GM18861 (cell line): ENCODE data around the gene TIGD3.

ENCODE experiments used
- ATAC-seq: cut with Tn5 transposase; IDR thresholded peaks from one replicate; pipeline ENCODE4 v1.9.1; 2021; ENCODE audit not compliant: unreplicated experiment

TIGD3 gene, protein sequence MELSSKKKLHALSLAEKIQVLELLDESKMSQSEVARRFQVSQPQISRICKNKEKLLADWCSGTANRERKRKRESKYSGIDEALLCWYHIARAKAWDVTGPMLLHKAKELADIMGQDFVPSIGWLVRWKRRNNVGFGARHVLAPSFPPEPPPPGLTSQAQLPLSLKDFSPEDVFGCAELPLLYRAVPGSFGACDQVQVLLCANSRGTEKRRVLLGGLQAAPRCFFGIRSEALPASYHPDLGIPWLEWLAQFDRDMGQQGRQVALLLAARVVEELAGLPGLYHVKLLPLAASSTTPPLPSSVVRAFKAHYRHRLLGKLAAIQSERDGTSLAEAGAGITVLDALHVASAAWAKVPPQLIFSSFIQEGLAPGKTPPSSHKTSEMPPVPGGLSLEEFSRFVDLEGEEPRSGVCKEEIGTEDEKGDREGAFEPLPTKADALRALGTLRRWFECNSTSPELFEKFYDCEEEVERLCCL

DNA sequence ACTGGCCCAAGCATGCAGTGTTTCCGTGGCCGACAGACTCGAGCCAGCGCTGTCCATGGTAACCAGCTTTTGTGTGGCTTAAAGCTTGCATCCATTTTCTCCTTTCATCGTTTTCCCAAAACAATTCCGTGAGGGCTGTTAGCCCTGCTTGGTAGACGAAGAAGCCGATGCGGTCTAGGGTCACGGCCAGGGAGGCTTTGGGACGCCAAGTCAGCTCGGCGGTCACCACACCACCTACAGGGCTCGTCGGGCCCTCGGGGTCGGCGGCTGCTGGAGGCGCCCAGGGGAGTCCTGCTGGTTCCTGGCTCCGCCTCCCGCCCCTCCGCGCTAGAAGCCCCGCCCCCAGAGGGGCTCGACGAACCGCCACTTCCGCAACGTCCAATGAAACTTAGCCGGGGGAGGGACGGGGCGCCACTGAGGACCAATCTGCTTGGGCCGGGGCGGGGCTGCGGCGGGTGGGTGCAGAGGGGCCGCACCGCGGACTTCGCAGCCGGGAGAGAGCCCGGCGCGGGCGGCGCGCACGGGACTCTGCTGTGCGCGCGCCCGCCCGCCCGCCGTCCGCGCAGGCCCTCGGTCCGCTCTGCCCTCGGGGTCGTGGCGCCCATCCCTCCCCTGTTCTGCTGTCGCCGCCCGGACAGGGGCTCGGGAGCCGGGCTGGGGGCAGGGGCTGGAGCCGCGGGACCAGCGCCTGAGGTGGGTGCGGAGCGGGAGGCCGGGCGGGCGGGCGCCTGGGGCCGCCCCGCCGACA lies at the start of gene TIGD3:
TSS of gene TIGD3 (plus strand) at position 487 of the 748 bp plus-strand sequence. CDS start 1,058 bp downstream, outside the sequence.
- ATAC-seq: peak; percentile 59

DNA sequence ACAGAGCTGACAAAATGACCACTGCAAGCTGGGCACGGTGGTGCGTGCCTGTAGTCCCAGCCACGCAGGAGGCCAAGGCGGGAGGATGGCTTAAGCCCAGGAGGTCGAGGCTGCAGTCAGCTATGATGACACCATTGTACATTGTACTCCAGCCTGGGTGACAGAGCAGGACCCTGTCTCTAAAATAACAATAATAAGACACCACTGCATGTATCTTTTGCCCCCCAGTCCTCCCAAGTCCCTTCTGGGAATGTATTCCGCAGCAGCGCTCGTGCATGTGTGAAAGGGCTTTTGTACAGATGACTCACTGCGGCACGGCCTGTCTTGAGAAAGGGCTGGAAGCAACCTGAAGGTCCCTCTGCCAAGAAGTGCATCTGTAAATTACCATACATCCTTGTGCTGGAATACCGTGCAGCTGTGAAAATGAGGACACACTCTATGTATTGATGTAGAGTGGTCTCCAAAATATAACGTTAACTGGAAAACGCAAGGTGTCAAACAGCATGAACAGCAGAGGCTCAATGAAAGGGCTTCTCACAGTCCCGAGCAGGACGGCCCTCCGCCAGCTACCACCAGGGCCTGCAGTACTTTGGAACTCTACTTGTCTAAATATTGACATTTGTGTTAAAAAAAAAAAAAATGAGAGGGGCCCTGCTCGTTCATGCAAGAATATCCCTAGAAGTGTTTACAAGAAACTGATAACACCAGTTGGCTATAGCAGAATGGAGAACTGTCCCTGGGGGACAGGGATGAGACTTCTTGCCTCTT lies 48.9 kb upstream of the TIGD3 start:
- ATAC-seq: no peak

DNA sequence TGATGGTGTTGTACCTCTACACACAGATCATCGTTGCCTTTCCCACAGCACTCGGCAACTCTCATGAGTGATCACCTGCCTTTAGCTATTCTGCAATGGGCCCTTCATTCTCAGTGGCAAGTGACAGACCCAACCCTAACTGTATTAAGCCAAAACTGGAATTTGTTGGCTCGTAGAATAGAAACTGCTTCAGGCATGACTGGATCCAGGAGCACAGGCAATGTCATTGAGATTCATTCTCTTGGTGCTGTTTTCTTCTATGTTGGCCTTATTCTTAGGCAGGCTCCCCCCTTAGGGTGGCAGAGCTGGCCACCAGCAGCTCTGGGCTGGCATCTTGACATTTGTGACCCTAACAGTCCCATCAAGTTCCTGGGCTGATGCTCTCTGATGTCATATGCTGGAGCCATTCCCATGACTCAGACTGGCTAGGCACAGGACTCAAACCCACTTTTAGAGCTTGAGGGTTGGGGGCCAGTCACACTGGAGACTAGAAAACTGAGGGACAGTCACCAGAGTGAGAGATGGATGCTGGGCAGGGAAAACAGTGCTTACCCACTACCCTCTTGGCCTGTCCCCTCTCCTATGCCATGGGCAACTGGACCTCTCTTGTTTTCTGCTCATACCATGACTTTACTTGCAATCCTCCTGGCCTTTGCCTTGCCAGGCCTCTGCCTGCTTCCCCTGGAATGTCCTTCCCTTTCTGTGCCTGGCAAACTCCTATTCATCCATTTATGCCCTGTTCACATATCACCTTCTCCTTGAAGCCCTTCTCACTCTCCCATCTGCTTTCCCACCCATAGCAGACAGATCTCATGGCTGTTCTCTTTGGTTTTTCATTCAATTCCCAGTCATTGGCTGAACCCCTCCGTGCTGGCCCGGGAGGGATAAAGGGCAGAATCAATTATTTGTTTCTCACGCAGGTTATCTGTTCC lies 47.0 kb upstream of the TIGD3 start:
- ATAC-seq: no peak

DNA sequence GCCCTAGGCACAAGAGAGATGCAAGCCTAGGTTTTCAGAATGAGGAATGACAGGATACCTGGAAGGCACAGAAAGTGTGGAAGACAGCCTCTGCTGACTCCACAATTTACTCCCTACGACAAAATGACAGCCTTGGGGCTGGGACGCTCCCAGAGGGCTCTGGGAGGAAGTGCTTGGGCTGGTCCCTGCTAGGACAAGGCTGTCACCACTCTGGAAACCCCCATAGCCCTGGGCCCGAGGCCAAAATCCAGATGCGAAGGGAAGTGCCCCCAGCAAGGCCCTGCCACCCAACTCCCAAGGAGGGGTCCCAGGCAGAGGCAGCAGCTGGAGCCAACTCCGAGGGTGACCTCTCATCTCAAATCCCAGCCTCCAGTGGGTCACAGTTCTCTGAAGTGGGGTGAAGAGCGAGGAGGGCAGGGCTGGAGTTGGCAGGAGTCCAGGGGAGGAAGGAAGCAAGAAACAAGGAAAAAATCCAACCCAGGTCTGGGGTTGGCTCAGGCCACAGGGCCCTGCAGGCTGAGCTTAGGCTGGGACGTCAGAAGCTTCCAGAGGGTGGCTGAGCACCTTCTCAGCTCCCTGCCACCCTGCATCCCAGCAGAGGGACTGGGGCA lies 46.2 kb upstream of the TIGD3 start:
- no peak for ATAC-seq

- ATAC-seq: no peak
Observed at GRCh38 chr11:65309006-65309405, 45.5 kb upstream of the TIGD3 start.

- no peak for ATAC-seq
Observed at GRCh38 chr11:65310215-65310614, 44.3 kb upstream of the TIGD3 start.

GRCh38 chr11:65310736-65311135 lies 43.8 kb upstream of the TIGD3 start:
- ATAC-seq: no peak

- no peak for ATAC-seq
Observed at GRCh38 chr11:65311170-65311678, 43.3 kb upstream of the TIGD3 start.

GRCh38 chr11:65314501-65315203 lies 39.9 kb upstream of the TIGD3 start, which contains the start of gene CDC42EP2:
TSS of gene CDC42EP2 (plus strand) at chr11:65314866. CDS start at chr11:65320899, 6,033 bp downstream.
- peak; percentile 50 for ATAC-seq

DNA sequence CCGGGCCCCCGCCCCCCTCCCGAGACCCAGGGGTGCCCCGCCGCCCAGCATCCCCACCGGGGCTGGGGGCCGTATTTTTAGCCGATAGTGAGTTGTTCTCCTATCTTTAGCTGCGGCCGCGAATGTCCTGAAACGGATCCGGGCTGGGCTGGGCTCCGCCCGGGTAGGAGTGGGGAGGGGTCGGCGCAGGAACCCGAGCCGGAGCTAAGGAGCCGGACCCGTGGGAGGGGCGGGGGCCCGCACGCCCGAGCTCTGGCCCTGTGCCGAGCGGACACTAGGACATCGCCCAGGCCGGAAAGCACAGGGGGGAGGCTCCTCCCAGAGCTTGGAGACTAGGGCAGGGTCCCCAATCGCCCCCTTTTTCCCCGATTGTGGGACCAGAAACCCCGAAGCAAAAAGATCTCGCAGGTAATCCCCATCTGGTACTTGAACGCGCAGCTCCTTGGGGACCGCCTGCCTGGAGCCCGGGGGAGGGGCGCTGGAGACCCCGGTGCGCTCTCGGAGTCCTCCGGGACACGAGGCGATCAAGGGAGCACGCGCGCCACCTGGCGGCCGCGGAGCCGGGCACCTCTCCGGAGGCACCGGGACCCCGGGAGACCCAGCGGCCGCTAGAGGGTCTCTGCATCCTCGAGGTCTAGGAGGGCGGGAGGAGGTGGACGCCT lies 39.2 kb upstream of the TIGD3 start:
- no peak for ATAC-seq

DNA sequence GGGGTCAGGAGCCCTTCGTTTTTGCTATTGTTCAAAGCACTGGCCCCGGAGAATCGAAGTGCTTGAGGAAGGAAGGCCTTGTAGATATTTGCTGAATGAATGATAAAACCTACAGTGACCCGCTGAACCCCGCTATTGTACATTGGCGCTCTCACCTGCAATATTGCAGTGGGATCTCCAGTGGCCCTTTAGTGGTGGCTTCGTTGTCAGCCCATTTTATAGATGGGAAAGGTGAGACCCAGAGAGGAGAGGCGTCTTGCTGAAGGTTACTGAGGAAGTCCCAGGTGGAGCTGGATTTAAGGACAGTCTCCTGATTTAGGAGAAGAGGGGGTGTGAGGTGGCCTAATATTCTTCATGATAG lies 38.7 kb upstream of the TIGD3 start:
- ATAC-seq: no peak

GRCh38 chr11:65316227-65317024 lies 38.1 kb upstream of the TIGD3 start:
- ATAC-seq: no peak

DNA sequence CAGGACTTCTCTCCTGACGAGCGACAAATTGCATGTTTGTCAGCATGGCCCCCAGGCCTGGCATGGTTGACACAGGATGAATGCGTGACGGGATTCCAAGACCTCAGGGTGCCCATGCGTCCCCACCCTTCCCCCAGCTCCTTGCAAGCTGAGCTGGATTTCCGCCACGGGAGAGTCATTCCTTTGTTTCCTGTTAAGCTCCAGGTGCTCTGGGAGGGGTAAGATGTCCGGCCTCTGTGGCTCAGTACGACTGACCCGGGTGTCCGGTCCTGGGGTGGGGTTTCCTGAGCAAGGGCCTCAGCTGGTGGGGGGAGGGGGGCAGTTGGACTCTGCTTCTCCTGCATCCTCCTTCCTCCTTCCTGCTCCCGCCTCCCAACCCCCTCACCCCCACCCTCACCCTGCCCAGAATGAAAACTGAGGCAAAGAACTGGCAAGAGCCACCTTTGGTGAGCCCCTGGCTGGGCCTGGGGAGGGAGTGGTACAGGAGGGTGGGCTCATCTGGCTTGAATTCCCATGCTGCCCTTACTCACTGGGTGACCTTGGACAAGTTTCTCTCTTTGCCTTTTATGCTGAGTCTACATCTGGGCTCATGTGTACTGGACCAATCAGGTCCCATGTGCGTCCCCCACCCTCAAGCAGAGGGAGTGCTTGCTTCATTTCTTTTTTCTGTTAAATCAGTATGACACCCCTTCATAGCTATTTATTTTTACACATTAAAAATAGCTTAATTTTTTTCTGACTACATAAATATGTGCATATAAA lies 37.3 kb upstream of the TIGD3 start:
- no peak for ATAC-seq

DNA sequence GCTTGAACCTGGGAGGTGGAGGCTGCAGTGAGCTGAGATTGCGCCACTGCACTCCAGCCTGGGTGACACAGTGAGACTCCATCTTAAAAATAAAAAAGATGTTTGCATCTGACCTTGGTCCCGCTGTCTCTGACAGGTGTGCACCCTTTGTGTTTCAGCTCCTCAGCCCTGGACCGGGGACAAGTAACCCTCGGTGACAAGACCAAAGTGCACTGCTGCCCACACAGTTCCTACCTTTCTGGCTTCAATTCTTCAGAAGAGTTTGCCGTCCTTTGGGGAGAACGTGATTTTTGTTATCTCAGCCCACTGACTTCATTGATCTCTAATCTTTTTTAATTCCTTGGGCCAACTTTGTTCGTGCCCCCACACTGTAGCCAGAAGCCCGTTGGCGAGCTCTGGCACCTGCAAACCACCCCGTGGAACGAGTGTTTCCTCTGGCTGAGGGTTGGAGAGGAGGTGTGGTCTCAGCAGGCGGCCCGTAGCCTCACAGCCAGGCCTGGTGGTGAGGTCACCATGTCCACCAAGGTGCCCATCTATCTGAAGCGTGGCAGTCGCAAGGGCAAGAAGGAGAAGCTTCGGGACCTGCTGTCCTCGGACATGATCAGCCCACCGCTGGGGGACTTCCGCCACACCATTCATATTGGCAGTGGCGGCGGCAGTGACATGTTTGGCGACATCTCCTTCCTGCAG lies 34.0 kb upstream of the TIGD3 start:
- no peak for ATAC-seq

DNA sequence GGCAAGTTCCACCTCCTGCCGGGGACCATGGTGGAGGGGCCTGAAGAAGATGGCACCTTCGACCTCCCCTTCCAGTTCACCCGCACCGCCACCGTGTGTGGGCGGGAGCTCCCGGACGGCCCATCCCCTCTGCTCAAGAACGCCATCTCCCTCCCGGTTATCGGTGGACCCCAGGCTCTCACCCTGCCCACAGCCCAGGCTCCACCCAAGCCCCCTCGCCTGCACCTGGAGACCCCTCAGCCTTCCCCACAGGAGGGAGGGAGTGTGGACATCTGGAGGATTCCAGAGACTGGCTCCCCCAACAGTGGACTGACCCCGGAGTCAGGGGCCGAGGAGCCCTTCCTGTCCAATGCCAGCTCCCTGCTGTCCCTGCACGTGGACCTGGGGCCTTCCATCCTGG lies 33.5 kb upstream of the TIGD3 start:
- ATAC-seq: no peak

DNA sequence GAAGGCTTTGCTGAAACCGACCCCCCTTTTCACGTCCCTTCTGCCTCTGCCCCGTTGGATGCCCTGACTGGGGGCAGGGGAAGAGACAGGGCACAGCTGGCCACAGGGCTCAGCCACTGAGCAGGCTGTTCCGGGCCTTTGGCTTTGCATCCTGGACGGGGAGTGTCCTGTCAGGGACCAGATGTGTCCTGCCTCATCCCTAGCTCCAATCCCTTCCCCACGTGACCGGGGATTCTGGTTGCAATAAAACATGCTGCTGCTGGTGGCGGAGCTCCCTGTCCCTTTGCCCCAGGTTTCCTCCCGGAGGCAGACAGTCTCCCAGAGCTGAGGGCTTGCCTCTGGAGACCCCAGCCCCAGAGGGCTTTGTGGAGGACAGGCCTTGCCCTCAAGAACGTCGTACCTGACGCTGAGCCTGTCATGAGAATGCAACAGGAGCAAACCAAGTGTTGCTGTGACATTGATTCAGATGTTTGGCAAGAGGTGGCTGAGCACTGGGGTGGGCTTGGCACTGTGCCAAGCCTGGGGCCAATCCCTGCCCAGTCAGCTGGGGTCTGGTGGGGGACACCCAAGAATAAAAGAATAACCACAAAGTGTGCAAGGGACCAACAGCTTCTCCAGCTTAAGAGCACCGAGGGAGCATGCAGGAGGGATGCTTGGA lies 32.6 kb upstream of the TIGD3 start:
- ATAC-seq: no peak
